B cell (primary cell): Measurements from ENCODE around the gene MYO18A. TPM values are rescaled to one million over a fixed set of nuclear protein-coding genes. Genes with fewer than 3 reads are reported as not detected.

Source experiments
- ATAC-seq: fragments of 200-7000 bp; cut with Tn5 transposase; one replicate; pipeline ENCODE4 v1.10.0; 2021; ENCODE audit warnings: low read depth, mild to moderate bottlenecking, moderate number of reproducible peaks, moderate library complexity
- CTCF ChIA-PET: fragments of 350-600 bp; sonication (Branson Sonifier 250); formaldehyde crosslinking; loops from one replicate; lab custom pipeline; 2021; ENCODE audit warnings: antibody characterized with exemption, inconsistent platforms; lab: Charles Lee
- POLR2A ChIA-PET: fragments of 350-600 bp; sonication (Branson Sonifier 250); formaldehyde crosslinking; loops from one replicate; lab custom pipeline; 2021; ENCODE audit warnings: antibody characterized with exemption; lab: Charles Lee
- DNase-seq: peaks from one replicate; pipeline ENCODE4 v3.0.0; 2013
- H2AFZ ChIP-seq: 2 replicates; pipeline ENCODE4 v1.6.1; 2012; ENCODE audit warnings: mild to moderate bottlenecking, low read depth, low read length; ENCODE audit not compliant: insufficient read depth, poor library complexity, severe bottlenecking
- H3K27ac ChIP-seq, 2 donors: 1 replicate in 1 of 2; 2 replicates in 1 of 2; pipeline ENCODE4 v1.5.1; 2012 to 2013; ENCODE audit warnings: low read length in 2 of 2, mild to moderate bottlenecking in 2 of 2, moderate library complexity in 1 of 2
- H3K27me3 ChIP-seq, 4 experiments: fragments of 200-600 bp in 1 of 4; sonication (generic) in 1 of 4; replicated peaks in 1 of 4; 1 replicate in 2 of 4; 2 replicates in 2 of 4; pipeline versions ENCODE4 v1.6.1 to v1.7.0; 2013 to 2016; ENCODE audit warnings: low read length in 3 of 4, mild to moderate bottlenecking in 2 of 4, mixed read lengths in 1 of 4, moderate library complexity in 1 of 4; ENCODE audit not compliant: insufficient read depth in 4 of 4, control insufficient read depth in 3 of 4; ENCODE audit errors: control extremely low read depth in 1 of 4
- H3K36me3 ChIP-seq, 2 experiments: replicated peaks in 1 of 2; 1 replicate in 1 of 2; 2 replicates in 1 of 2; pipeline versions ENCODE4 v1.6.1 to v1.7.1; 2013; ENCODE audit warnings: low read length in 1 of 2; ENCODE audit not compliant: insufficient read depth in 2 of 2, control insufficient read depth in 1 of 2; ENCODE audit errors: control extremely low read depth in 1 of 2, extremely low read depth in 1 of 2
- H3K4me1 ChIP-seq, 2 donors: fragments of 200-600 bp in 1 of 2; sonication (generic) in 1 of 2; 1 replicate in 1 of 2; 2 replicates in 1 of 2; pipeline versions ENCODE4 v1.5.1 to v1.6.1; 2013 to 2017; ENCODE audit warnings: low read length in 2 of 2; ENCODE audit not compliant: control insufficient read depth in 2 of 2, insufficient read depth in 2 of 2
- H3K4me2 ChIP-seq: replicated peaks from 2 replicates; pipeline ENCODE3; 2012; ENCODE audit warnings: mild to moderate bottlenecking, low read depth, low read length; ENCODE audit not compliant: poor library complexity, severe bottlenecking
- H3K4me3 ChIP-seq, 5 experiments: fragments of 200-600 bp in 1 of 5; sonication (generic) in 1 of 5; 1 replicate in 3 of 5; 2 replicates in 2 of 5; pipeline versions ENCODE4 v1.5.1 to v1.7.0; 2011 to 2016; ENCODE audit warnings: low read length in 4 of 5, mild to moderate bottlenecking in 4 of 5, low read depth in 2 of 5, control low read depth in 1 of 5, moderate library complexity in 1 of 5; ENCODE audit not compliant: insufficient read depth in 1 of 5; ENCODE audit errors: control extremely low read depth in 1 of 5, extremely low read depth in 1 of 5
- H3K79me2 ChIP-seq: fragments of 200-600 bp; sonication (generic); one replicate; pipeline ENCODE4 v1.6.0; 2016; ENCODE audit warnings: low read length; ENCODE audit not compliant: control insufficient read depth, insufficient read depth
- H3K9ac ChIP-seq: fragments of 200-600 bp; sonication (generic); 2 replicates; pipeline ENCODE4 v1.6.1; 2017; ENCODE audit warnings: mild to moderate bottlenecking, low read length, moderate library complexity
- H3K9me3 ChIP-seq, 3 donors: one replicate each; pipeline versions ENCODE4 v1.6.1 to v1.7.1; 2013; ENCODE audit warnings: low read length in 2 of 3; ENCODE audit not compliant: control insufficient read depth in 2 of 3, insufficient read depth in 1 of 3; ENCODE audit errors: control extremely low read depth in 1 of 3
- H4K20me1 ChIP-seq: 2 replicates; pipeline ENCODE4 v1.6.0; 2012; ENCODE audit warnings: mild to moderate bottlenecking, low read length; ENCODE audit not compliant: insufficient read depth, control insufficient read depth, poor library complexity, severe bottlenecking
- H3K27ac Mint-ChIP-seq: one replicate; pipeline ENCODE4 v1.8.0; 2021; ENCODE audit warnings: mixed read lengths
- H3K27me3 Mint-ChIP-seq: one replicate; pipeline ENCODE4 v1.8.0; 2021; ENCODE audit warnings: mixed read lengths
- H3K4me1 Mint-ChIP-seq: one replicate; pipeline ENCODE4 v1.8.0; 2021; ENCODE audit warnings: mixed read lengths
- H3K4me3 Mint-ChIP-seq: one replicate; pipeline ENCODE4 v1.8.0; 2021; ENCODE audit warnings: mixed read lengths
- H3K9me3 Mint-ChIP-seq: one replicate; pipeline ENCODE4 v1.8.0; 2022; ENCODE audit warnings: mixed read lengths; ENCODE audit not compliant: insufficient read depth
- EZH2 ChIP-seq: IDR thresholded peaks from 2 replicates; pipeline ENCODE4 v1.6.1; 2012; ENCODE audit warnings: borderline replicate concordance, low read depth, mild to moderate bottlenecking, moderate library complexity, low read length; ENCODE audit not compliant: insufficient read depth, poor library complexity, severe bottlenecking
- WGBS: methylation state at CpG from one replicate; pipeline ENCODE4 v1.1.5; 2013; ENCODE audit warnings: missing lambda C conversion rate; ENCODE audit not compliant: insufficient coverage; 5-methylcytosine and 5-hydroxymethylcytosine counted together
- intact Hi-C: fragments of 100-400 bp; cut with micrococcal nuclease; formaldehyde crosslinking; loops from one replicate; pipeline ENCODE4 v1.10.0; 2022
- polyA plus RNA-seq: library from polyadenylated mRNA; depleted of rRNA; stranded (reverse); fragments of >200 nt; gene quantifications from 2 replicates; pipeline ENCODE4 v1.2.3, GENCODE V29; 2012
- total RNA-seq, 2 donors: library from RNA; stranded (reverse); fragments of 120-200 nt in 1 of 2; gene quantifications; 1 replicate in 1 of 2; 2 replicates in 1 of 2; pipeline versions ENCODE4 v1.2.3 to v1.2.4, GENCODE V29; 2013 to 2022
- TF ChIP-seq, protein P1 (sequence below): fragments of 200-600 bp; IDR thresholded peaks from one replicate; pipeline ENCODE4 v1.8.0; 2022; ENCODE audit warnings: antibody characterized with exemption, mild to moderate bottlenecking

Gene MYO18A
- total and polyA plus RNA-seq, 2 donors (not counting 1 experiment from before 2014, with no cell fraction given), result 72.2 to 155 TPM

DNA sequence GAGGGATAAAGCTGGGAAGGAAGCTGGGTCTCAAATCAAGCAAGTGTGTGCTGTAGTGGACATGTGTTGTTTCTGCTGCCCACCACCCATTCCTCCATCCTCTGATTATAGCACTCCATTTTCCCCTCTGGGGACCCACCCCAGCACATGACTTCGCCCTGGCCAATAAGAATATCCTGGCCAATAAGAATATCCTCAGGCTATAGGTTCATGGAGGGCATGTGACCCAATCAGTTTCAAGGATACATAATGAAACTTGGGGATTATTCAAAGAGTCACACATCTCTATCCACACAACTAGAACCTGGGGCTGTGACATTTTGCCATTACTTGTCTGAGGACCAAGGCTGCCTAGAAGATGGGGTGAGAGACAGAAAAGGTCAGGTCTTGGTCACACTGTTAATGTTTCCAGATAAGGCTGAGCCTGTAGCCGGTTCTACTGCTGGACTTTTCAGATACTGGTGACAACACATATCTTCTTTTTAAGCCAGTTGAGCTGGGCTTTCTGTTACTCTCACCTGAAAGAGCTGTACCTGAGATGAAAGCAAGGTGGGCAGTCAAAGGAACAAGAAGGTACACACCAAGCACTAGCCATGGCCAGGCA lies 33.7 kb downstream of the MYO18A start:
- Histone ChIP-seq H3K36me3 (no peaks in the 10 kb centered on the region), H2AFZ (no peak overlapping the region), H3K27ac (no peak overlapping the region), H3K27me3 (no peaks in the 10 kb centered on the region), H4K20me1 (no peaks in the 10 kb centered on the region), H3K9ac (no peak overlapping the region), H3K4me1 (peaks cover 44 to 54% of the 10 kb centered on the region in 2 donors), H3K79me2 (peaks cover 30% of the 10 kb centered on the region), H3K9me3 (no peaks in the 10 kb centered on the region), H3K4me2 (no peak overlapping the region), H3K4me3 (no peak overlapping the region)
- no peak for TF ChIP-seq EZH2
- TF ChIP-seq, protein P1, sequence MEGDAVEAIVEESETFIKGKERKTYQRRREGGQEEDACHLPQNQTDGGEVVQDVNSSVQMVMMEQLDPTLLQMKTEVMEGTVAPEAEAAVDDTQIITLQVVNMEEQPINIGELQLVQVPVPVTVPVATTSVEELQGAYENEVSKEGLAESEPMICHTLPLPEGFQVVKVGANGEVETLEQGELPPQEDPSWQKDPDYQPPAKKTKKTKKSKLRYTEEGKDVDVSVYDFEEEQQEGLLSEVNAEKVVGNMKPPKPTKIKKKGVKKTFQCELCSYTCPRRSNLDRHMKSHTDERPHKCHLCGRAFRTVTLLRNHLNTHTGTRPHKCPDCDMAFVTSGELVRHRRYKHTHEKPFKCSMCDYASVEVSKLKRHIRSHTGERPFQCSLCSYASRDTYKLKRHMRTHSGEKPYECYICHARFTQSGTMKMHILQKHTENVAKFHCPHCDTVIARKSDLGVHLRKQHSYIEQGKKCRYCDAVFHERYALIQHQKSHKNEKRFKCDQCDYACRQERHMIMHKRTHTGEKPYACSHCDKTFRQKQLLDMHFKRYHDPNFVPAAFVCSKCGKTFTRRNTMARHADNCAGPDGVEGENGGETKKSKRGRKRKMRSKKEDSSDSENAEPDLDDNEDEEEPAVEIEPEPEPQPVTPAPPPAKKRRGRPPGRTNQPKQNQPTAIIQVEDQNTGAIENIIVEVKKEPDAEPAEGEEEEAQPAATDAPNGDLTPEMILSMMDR, result no peak
- 100% methylated on average over 1 of the region's 2 CpGs for WGBS
- intact Hi-C loops, result loop anchor here (10.0 kb wide), 2 partner anchors 418 to 432 kb away; partner anchors contain the start of genes ABHD15, PROCA1, RAB34 and RPL23A
- ChIA-PET CTCF (interaction anchor here (0.9 to 10.9 kb wide), 18 partner anchors 7 to 224 kb away, joined by 3 to 304 read pairs (median 9); partner anchors contain the start of genes MYO18A and NUFIP2), POLR2A (interaction anchor here (0.6 to 1.5 kb wide), 3 partner anchors 22 to 73 kb away, joined by 3 to 5 read pairs (median 3); no protein-coding TSS in a partner anchor)
- peaks cover 60% of the 10 kb centered on the region for H3K4me1 Mint-ChIP-seq
- ATAC-seq (no peak), DNase-seq (peak; percentile 9)
- no peak overlapping the region for H3K4me3 Mint-ChIP-seq
- H3K27ac Mint-ChIP-seq, result peak overlapping the region; percentile 23
- H3K27me3 Mint-ChIP-seq, result no peaks in the 10 kb centered on the region
- H3K9me3 Mint-ChIP-seq, result no peaks in the 10 kb centered on the region
